Gastrocnemius medialis (tissue), 4 donors: ENCODE data around the gene SLC25A47. TPM values are rescaled to one million over a fixed set of nuclear protein-coding genes. Genes with fewer than 3 reads are reported as not detected.
"Not testable (repeated sequence)": the region's sequence is repeated elsewhere in the genome, so short reads cannot be mapped to it uniquely, and the experiment has no call there.

Source experiments
- ATAC-seq, 2 donors: fragments of 150-250 bp; one replicate each; pipeline ENCODE4 v1.9.1; 2016
- DNase-seq, 2 donors: peaks; one replicate each; pipeline ENCODE4 v3.0.0-alpha.2; 2019
- H3K27ac ChIP-seq, 4 donors: fragments of 200-600 bp; sonication (generic); 1 replicate in 1 of 4; 2 replicates in 3 of 4; pipeline ENCODE4 v1.5.1; 2016 to 2018; ENCODE audit warnings: mild to moderate bottlenecking in 2 of 4, moderate library complexity in 1 of 4
- H3K27me3 ChIP-seq, 3 donors: fragments of 200-600 bp; sonication (generic) in 2 of 3; 1 replicate in 1 of 3; 2 replicates in 2 of 3; pipeline versions ENCODE4 v1.5.1 to v1.6.0; 2016 to 2019; ENCODE audit warnings: mild to moderate bottlenecking in 1 of 3, moderate library complexity in 1 of 3
- H3K36me3 ChIP-seq, 2 donors: fragments of 200-600 bp; sonication (generic) in 1 of 2; one replicate each; pipeline ENCODE4 v1.5.1; 2017 to 2018
- H3K4me1 ChIP-seq, 2 donors: fragments of 200-600 bp; sonication (generic) in 1 of 2; one replicate each; pipeline ENCODE4 v1.5.1; 2016 to 2017; ENCODE audit warnings: mild to moderate bottlenecking in 2 of 2
- H3K4me3 ChIP-seq, 4 donors: fragments of 200-600 bp; sonication (generic) in 3 of 4; 1 replicate in 1 of 4; 2 replicates in 3 of 4; pipeline ENCODE4 v1.5.1; 2016 to 2019; ENCODE audit warnings: mild to moderate bottlenecking in 2 of 4
- H3K9me3 ChIP-seq, 3 donors: fragments of 200-600 bp; sonication (generic) in 2 of 3; 1 replicate in 1 of 3; 2 replicates in 2 of 3; pipeline ENCODE4 v1.5.1; 2016 to 2019
- CTCF ChIP-seq, 5 experiments: fragments of 450-650 bp in 3 of 5; fragments of 200-600 bp in 2 of 5; sonication (generic) in 2 of 5; IDR thresholded peaks in 4 of 5; conservative IDR thresholded peaks in 1 of 5; 1 replicate in 4 of 5; 2 replicates in 1 of 5; pipeline ENCODE4 v1.5.1; 2016 to 2019; ENCODE audit warnings: antibody characterized with exemption in 5 of 5, mild to moderate bottlenecking in 3 of 5, moderate library complexity in 3 of 5
- POLR2A ChIP-seq, 2 donors: fragments of 450-650 bp; IDR thresholded peaks; one replicate each; pipeline ENCODE4 v1.6.1; 2017; ENCODE audit warnings: antibody characterized with exemption in 2 of 2, mild to moderate bottlenecking in 2 of 2, moderate library complexity in 2 of 2
- in situ Hi-C, 4 donors: fragments of 200-750 bp; cut with MboI; loops; one replicate each; pipeline versions ENCODE4 v1.15.0 to v1.8.0; 2017; ENCODE audit warnings: low sequenced_read_pairs in 4 of 4
- intact Hi-C: fragments of 100-400 bp; cut with DNase I; formaldehyde crosslinking; loops from one replicate; pipeline ENCODE4 v1.15.1; 2023; ENCODE audit warnings: low total_unique reads
- total RNA-seq, 4 donors: library from RNA; depleted of rRNA; stranded (reverse); fragments of >200 nt; gene quantifications; one replicate each; pipeline versions ENCODE4 v1.1.0 to v1.2.3, GENCODE V29; 2016

SLC25A47 gene
- total RNA-seq, 4 donors from 2014 or later: 0.46 to 1.3 TPM; not detected in 2

DNA sequence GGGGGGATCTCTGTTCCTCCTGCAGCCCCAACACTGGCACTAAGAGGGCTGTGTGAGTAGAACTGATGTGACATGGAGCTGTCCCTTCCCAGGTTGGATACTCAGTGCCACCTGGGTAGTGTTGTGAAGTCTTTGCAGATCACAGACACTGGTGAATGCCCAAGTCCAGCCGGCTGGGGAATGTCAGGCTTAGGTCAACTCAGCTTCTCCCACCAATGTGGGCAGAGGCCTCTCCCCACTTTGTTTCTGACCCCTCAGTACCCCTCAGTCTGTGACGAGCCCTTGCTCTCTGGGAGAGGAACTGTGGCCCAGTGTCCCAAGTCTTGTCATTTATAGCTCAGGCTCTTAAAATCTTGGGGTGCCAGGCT is 28.2 kb upstream of the SLC25A47 start:
- in situ Hi-C loops: no loop called here
- no peaks in the 10 kb centered on the region for H3K9me3 ChIP-seq
- peaks cover 28% of the 10 kb centered on the region in 2 donors for H3K4me1 ChIP-seq
- peak in 1 of 2 donors; percentile 3 for DNase-seq
- H3K36me3 ChIP-seq: no peaks in the 10 kb centered on the region
- peak overlapping the region in 2 of 4 donors; percentile 31 to 86 for H3K27ac ChIP-seq
- intact Hi-C loops: no loop called here
- H3K27me3 ChIP-seq: no peaks in the 10 kb centered on the region
- H3K4me3 ChIP-seq: no peak overlapping the region
- no peak for ATAC-seq
- TF ChIP-seq POLR2A (IDR thresholded peaks at IDR 0.05) (no peak), CTCF (IDR thresholded peaks at IDR 0.05 in 4 of 5, conservative IDR thresholded peaks at IDR 0.05 in 1 of 5) (no peak)

GRCh38 chr14:100295376-100296105 is 27.6 kb upstream of the SLC25A47 start:
- H3K9me3 ChIP-seq: no peaks in the 10 kb centered on the region
- TF ChIP-seq CTCF (IDR thresholded peaks at IDR 0.05 in 4 of 5, conservative IDR thresholded peaks at IDR 0.05 in 1 of 5) (no peak), POLR2A (IDR thresholded peaks at IDR 0.05) (no peak)
- in situ Hi-C loops: no loop called here
- no peaks in the 10 kb centered on the region for H3K36me3 ChIP-seq
- no peak overlapping the region for H3K4me3 ChIP-seq
- no peak for ATAC-seq
- no peaks in the 10 kb centered on the region for H3K27me3 ChIP-seq
- H3K27ac ChIP-seq: peak overlapping the region in 2 of 4 donors; percentile 31 to 86
- H3K4me1 ChIP-seq: peaks cover 28% of the 10 kb centered on the region in 2 donors
- peak in 1 of 2 donors; percentile 10 for DNase-seq
- intact Hi-C loops: no loop called here

GRCh38 chr14:100296106-100296651 is 27.0 kb upstream of the SLC25A47 start:
- no peak for TF ChIP-seq POLR2A (IDR thresholded peaks at IDR 0.05)
- TF ChIP-seq CTCF (IDR thresholded peaks at IDR 0.05 in 4 of 5, conservative IDR thresholded peaks at IDR 0.05 in 1 of 5): no peak
- Histone ChIP-seq H3K27me3 (no peaks in the 10 kb centered on the region), H3K36me3 (no peaks in the 10 kb centered on the region), H3K27ac (peak overlapping the region; percentile 78 to 86 (median 83)), H3K9me3 (no peaks in the 10 kb centered on the region), H3K4me1 (peaks cover 28% of the 10 kb centered on the region in 2 donors), H3K4me3 (no peak overlapping the region)
- ATAC-seq: no peak
- DNase-seq: peak in 1 of 2 donors; percentile 12
- in situ Hi-C loops: no loop called here
- intact Hi-C loops: no loop called here

- H3K27ac ChIP-seq: peak overlapping the region; percentile 78 to 86 (median 83)
- H3K27me3 ChIP-seq, intact Hi-C loops, ATAC-seq, in situ Hi-C loops, H3K4me3 ChIP-seq, H3K9me3 ChIP-seq, H3K36me3 ChIP-seq: not testable (repeated sequence)
- peak in 1 of 2 donors; percentile 11 for DNase-seq
- peaks cover 28% of the 10 kb centered on the region in 2 donors for H3K4me1 ChIP-seq
Measured at GRCh38 chr14:100296729-100297128, 26.4 kb upstream of the SLC25A47 start.
